ENCODE results near the gene MRPL20. TPM values are rescaled to one million over a fixed set of nuclear protein-coding genes. Genes with fewer than 3 reads are reported as not detected.

The MRPL20 gene
- total and polyA plus RNA-seq, 9 donors = 79.9 to 130 (median 95.0) TPM

DNA sequence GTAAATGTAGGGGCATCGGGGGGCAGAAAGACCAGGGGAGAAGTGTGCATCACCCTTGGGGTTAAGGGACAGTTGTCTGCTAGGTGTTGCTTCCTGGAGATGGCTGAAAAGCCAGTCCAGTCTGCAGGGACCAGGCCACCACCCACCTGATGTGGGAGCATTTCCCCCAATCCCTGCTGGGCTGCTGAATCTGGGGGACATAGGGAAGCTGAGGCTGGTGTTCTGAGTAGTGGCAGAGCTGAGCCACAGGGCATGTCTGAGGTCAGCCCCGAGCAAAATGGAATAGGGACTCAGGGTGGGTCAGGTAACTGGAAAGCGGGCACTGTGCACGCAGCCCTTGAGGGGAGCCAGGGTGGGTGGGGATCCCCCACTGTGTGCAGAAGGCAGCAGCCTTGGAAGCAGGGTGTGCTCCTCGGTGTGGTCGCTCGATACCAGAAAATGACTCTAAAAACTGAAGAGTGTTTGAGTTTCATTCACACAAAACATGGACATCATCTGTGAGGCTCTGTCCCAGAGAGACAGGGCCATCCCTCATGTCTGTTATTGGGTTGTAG lies 5.6 kb downstream of the MRPL20 start:
- Histone ChIP-seq H3K27ac (no peak overlapping the region), H3K4me1 (ENCODE audit: insufficient read depth) (peaks cover 16% of the 10 kb centered on the region), H3K27me3 (no peaks in the 10 kb centered on the region), H3K9me3 (no peaks in the 10 kb centered on the region), H3K36me3 (no peaks in the 10 kb centered on the region), H3K4me3 (no peak overlapping the region)
- DNase-seq = no peak
- 71 to 82% (median 76%) methylated on average over 7 of the region's 7 CpGs for WGBS, 3 donors
- TF ChIP-seq EP300 (IDR thresholded peaks at IDR 0.05) (no peak), POLR2A (IDR thresholded peaks at IDR 0.05) (no peak)
- TF ChIP-seq, protein P1, sequence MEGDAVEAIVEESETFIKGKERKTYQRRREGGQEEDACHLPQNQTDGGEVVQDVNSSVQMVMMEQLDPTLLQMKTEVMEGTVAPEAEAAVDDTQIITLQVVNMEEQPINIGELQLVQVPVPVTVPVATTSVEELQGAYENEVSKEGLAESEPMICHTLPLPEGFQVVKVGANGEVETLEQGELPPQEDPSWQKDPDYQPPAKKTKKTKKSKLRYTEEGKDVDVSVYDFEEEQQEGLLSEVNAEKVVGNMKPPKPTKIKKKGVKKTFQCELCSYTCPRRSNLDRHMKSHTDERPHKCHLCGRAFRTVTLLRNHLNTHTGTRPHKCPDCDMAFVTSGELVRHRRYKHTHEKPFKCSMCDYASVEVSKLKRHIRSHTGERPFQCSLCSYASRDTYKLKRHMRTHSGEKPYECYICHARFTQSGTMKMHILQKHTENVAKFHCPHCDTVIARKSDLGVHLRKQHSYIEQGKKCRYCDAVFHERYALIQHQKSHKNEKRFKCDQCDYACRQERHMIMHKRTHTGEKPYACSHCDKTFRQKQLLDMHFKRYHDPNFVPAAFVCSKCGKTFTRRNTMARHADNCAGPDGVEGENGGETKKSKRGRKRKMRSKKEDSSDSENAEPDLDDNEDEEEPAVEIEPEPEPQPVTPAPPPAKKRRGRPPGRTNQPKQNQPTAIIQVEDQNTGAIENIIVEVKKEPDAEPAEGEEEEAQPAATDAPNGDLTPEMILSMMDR (IDR thresholded peaks at IDR 0.05) = no peak
- intact Hi-C loops (cut with DNase I) = no loop called here

DNA sequence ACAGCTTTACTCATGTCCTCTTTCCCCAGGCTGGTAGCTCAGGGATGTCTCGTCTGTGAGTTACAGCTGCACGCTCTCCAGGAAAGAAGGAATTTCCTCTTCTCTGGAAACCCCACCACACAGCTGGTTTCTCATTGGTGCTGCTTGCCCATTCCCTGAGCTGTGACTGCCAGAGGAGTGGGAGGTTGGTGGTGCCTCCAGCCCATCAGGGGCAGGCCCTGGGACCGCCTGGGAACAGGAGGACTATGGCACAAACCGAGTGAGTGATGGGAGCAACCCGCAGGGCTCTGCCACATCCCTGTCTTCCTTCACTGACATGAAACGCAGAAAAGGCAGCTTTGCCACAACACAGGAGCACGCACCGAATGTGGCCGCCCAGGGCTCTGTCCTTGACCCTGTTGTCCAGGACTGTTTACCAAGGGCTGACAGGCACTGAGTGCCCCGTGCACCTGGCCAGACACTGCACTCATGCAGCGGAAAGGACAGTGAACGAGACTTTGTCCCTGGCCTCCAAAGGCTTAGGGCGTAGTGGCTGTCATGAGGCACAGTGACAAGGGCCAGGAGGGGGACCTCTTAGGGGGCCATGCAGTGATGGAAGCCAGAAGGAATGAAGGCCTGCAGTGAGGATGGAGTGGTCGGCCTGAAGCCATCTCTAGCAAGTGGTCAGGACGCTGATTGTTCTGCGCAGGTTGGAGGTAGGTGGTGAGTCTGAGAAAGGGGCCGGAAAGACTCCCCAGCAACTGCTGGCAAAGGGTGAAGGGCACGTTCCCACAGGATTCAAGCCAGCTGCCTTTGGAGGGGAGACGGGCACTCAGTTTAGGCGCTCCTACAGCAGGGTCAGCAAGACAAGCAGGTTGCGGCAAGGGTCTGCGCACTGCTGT lies 6.3 kb downstream of the MRPL20 start:
- no peak overlapping the region for H3K4me3 ChIP-seq

DNA sequence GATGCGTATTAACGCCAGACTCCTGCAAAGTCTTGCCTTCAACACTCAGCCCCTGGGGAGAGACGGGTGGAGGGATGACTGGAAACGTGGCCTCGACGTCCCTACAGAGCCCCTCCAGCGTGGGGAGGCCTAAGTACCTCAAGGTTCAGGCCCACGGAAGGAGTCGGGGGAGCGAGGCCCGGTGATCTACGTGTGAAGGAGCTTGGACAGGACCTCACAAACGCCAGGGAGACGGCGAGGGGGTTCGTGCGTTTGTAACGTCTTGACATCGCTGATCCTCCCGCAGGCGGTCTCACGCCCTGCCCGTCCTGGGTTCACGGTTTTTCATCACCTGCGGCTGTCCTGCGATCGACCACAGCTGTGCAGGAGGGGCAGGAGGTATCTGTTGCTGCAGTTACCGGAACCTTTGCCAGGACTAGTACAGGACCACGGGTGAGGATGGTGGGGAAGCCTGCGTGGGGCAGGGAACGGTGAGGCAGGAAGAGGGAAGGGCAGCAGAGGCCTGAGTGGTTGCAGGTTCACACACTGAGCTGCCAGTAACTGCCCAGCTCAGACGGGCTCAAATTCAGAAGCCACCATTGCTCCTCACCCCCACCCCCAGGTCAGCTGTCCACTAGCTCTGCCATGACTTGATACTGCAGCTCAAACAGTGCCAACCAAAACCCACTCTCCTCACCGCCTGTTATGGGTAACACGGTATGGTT lies 7.1 kb downstream of the MRPL20 start:
- Histone ChIP-seq H3K27ac (peak overlapping the region; percentile 21 to 61), H3K36me3 (no peaks in the 10 kb centered on the region), H3K4me1 (ENCODE audit: insufficient read depth) (peaks cover 10% of the 10 kb centered on the region), H3K4me3 (peak overlapping the region; percentile 64), H3K9me3 (no peaks in the 10 kb centered on the region), H3K27me3 (no peaks in the 10 kb centered on the region)
- peak in 2 of 5 donors; percentile 50 to 56 for DNase-seq
- TF ChIP-seq POLR2A (IDR thresholded peaks at IDR 0.05) (no peak), EP300 (IDR thresholded peaks at IDR 0.05) (no peak)
- TF ChIP-seq, protein P1 (IDR thresholded peaks at IDR 0.05) = no peak
- 2 to 5% (median 4%) methylated on average over 34 of the region's 34 CpGs for WGBS, 3 donors
- intact Hi-C loops (cut with DNase I) = loop anchor here in 1 of 4 donors (2.0 kb wide), 1 partner anchor 51 kb away; the partner anchor contains the start of gene DVL1

More for the DNA sequence above, 6.3 kb downstream of the MRPL20 start:
- peaks cover 12% of the 10 kb centered on the region for H3K4me1 ChIP-seq (ENCODE audit: insufficient read depth)
- no peaks in the 10 kb centered on the region for H3K36me3 ChIP-seq
- H3K27ac ChIP-seq = no peak overlapping the region
- H3K9me3 ChIP-seq = no peaks in the 10 kb centered on the region
- H3K27me3 ChIP-seq = no peaks in the 10 kb centered on the region
- TF ChIP-seq POLR2A (IDR thresholded peaks at IDR 0.05) (no peak), EP300 (IDR thresholded peaks at IDR 0.05) (no peak)
- TF ChIP-seq, protein P1 (IDR thresholded peaks at IDR 0.05) = no peak
- WGBS, 3 donors = 55 to 68% (median 56%) methylated on average over 22 of the region's 22 CpGs
- no peak for DNase-seq
- intact Hi-C loops (cut with DNase I) = no loop called here

DNA sequence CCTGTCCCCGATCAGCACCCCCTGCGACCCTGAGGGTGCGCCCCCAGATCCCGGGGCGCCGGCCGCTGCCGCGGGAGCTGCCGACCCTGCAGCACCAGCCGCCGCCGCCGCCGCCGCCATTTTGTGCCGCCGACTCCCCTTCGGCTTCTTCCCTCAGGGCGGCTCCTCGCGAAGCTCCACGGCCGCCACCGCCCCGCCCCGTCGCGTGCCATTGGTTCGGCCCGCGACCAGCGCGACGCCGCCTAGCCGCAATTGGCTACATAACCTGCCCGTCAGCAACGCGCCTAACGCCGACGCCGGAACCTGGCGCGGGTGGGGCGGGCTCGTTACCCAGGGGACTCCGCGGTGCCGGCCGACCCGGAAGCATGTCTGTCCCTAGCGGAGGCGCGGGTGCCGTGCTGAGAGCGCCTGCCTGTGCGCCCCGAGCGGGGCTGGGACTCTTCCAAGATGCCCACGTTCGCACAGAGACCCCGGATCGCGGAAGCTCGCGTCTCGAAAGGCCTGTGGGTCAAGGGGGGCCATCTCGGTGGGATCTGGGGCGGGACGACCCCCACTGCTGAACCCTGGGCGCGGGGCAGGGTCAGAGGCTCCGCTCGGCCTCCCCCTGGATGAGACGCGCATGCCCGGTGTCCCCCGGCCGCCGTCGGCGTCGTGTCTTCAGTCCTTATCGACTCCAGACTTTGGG lies 7.8 kb downstream of the MRPL20 start, which contains the start of gene CCNL2:
Gene CCNL2 (minus strand): TSS at position 149 of the 685 bp plus-strand sequence. CDS start 29 bp downstream, at position 120.
- no peaks in the 10 kb centered on the region for H3K36me3 ChIP-seq
- peak within 1 kb of the TSS; percentile 44 to 61 for H3K27ac ChIP-seq
- no peaks in the 10 kb centered on the region for H3K9me3 ChIP-seq
- no peaks in the 10 kb centered on the region for H3K27me3 ChIP-seq
- TF ChIP-seq, protein P1 (IDR thresholded peaks at IDR 0.05) = peak; percentile 59 to 91 (median 80)
- TF ChIP-seq POLR2A (IDR thresholded peaks at IDR 0.05) (peak; percentile 35), EP300 (IDR thresholded peaks at IDR 0.05) (no peak)
- WGBS, 3 donors = 0 to 1% (median 0%) methylated on average over 41 to 86 of the region's 86 CpGs
- peak within 1 kb of the TSS; percentile 64 for H3K4me3 ChIP-seq
- H3K4me1 ChIP-seq (ENCODE audit: insufficient read depth) = peaks cover 10% of the 10 kb centered on the region
- DNase-seq = peak; percentile 98 to 99 (median 99)
- intact Hi-C loops (cut with DNase I) = loop anchor here in 1 of 4 donors (2.0 kb wide), 1 partner anchor 51 kb away; the partner anchor contains the start of gene DVL1
